IPS-18a (cell line): ENCODE data around the gene XRCC3.

Experiments
- H3K27ac ChIP-seq: one replicate; pipeline ENCODE4 v1.5.1; 2013; ENCODE audit warnings: low read length
- H3K27me3 ChIP-seq: one replicate; pipeline ENCODE4 v1.6.1; 2013; ENCODE audit warnings: mild to moderate bottlenecking, low read length; ENCODE audit not compliant: control insufficient read depth, insufficient read depth
- H3K36me3 ChIP-seq: one replicate; pipeline ENCODE4 v1.6.1; 2013; ENCODE audit warnings: low read depth, low read length; ENCODE audit not compliant: control insufficient read depth
- H3K4me1 ChIP-seq: one replicate; pipeline ENCODE4 v1.6.1; 2013; ENCODE audit warnings: low read depth, low read length; ENCODE audit not compliant: control insufficient read depth
- H3K4me3 ChIP-seq: one replicate; pipeline ENCODE4 v1.5.1; 2013; ENCODE audit warnings: low read length
- H3K9ac ChIP-seq: one replicate; pipeline ENCODE4 v1.6.1; 2013; ENCODE audit warnings: mild to moderate bottlenecking, low read length, moderate library complexity
- H3K9me3 ChIP-seq: one replicate; pipeline ENCODE4 v1.6.1; 2013; ENCODE audit warnings: low read depth, low read length; ENCODE audit not compliant: control insufficient read depth

The XRCC3 gene

GRCh38 chr14:103737432-103738045 lies 22.3 kb upstream of the XRCC3 start:
- Histone ChIP-seq H3K27me3 (no peaks in the 10 kb centered on the region), H3K4me1 (no peaks in the 10 kb centered on the region), H3K9me3 (no peaks in the 10 kb centered on the region), H3K27ac (no peak overlapping the region), H3K9ac (no peak overlapping the region), H3K4me3 (no peak overlapping the region), H3K36me3 (peaks cover 7% of the 10 kb centered on the region)

- H3K4me1 ChIP-seq: no peaks in the 10 kb centered on the region
- H3K27me3 ChIP-seq: no peaks in the 10 kb centered on the region
- no peaks in the 10 kb centered on the region for H3K9me3 ChIP-seq
- H3K9ac ChIP-seq: no peak overlapping the region
- no peak overlapping the region for H3K27ac ChIP-seq
- H3K4me3 ChIP-seq: no peak overlapping the region
- H3K36me3 ChIP-seq: peaks cover 7% of the 10 kb centered on the region
Observed at GRCh38 chr14:103736546-103737431, 21.5 kb upstream of the XRCC3 start.

- Histone ChIP-seq H3K36me3 (peaks cover 7% of the 10 kb centered on the region), H3K27ac (no peak overlapping the region), H3K9me3 (no peaks in the 10 kb centered on the region)
Observed at GRCh38 chr14:103735815-103736545, 20.7 kb upstream of the XRCC3 start.

GRCh38 chr14:103735439-103735814 lies 20.2 kb upstream of the XRCC3 start:
- Histone ChIP-seq H3K27ac (no peak overlapping the region), H3K4me3 (no peak overlapping the region), H3K4me1 (no peaks in the 10 kb centered on the region), H3K9ac (no peak overlapping the region), H3K27me3 (no peaks in the 10 kb centered on the region), H3K9me3 (no peaks in the 10 kb centered on the region), H3K36me3 (peaks cover 7% of the 10 kb centered on the region)

More at GRCh38 chr14:103735815-103736545, 20.7 kb upstream of the XRCC3 start:
- Histone ChIP-seq H3K4me3 (no peak overlapping the region), H3K9ac (no peak overlapping the region), H3K27me3 (no peaks in the 10 kb centered on the region), H3K4me1 (no peaks in the 10 kb centered on the region)

- H3K27me3 ChIP-seq: no peaks in the 10 kb centered on the region
- H3K9ac ChIP-seq: no peak overlapping the region
- no peaks in the 10 kb centered on the region for H3K9me3 ChIP-seq
- no peaks in the 10 kb centered on the region for H3K4me1 ChIP-seq
- peaks cover 9% of the 10 kb centered on the region for H3K36me3 ChIP-seq
- no peak overlapping the region for H3K27ac ChIP-seq
- H3K4me3 ChIP-seq: no peak overlapping the region
Observed at GRCh38 chr14:103735022-103735421, 19.8 kb upstream of the XRCC3 start.

- H3K27ac ChIP-seq: no peak overlapping the region
- H3K9ac ChIP-seq: no peak overlapping the region
- no peaks in the 10 kb centered on the region for H3K27me3 ChIP-seq
- H3K9me3 ChIP-seq: no peaks in the 10 kb centered on the region
- no peaks in the 10 kb centered on the region for H3K4me1 ChIP-seq
- no peak overlapping the region for H3K4me3 ChIP-seq
- peaks cover 16% of the 10 kb centered on the region for H3K36me3 ChIP-seq
Observed at GRCh38 chr14:103734081-103734888, 19.0 kb upstream of the XRCC3 start.

- no peak overlapping the region for H3K27ac ChIP-seq
Observed at GRCh38 chr14:103733651-103734050, 18.4 kb upstream of the XRCC3 start.

GRCh38 chr14:103732868-103733620 lies 17.8 kb upstream of the XRCC3 start:
- Histone ChIP-seq H3K4me3 (no peak overlapping the region), H3K27ac (no peak overlapping the region), H3K36me3 (peaks cover 25% of the 10 kb centered on the region), H3K9me3 (no peaks in the 10 kb centered on the region), H3K4me1 (no peaks in the 10 kb centered on the region), H3K27me3 (no peaks in the 10 kb centered on the region), H3K9ac (no peak overlapping the region)

More at GRCh38 chr14:103733651-103734050, 18.4 kb upstream of the XRCC3 start:
- H3K36me3 ChIP-seq: peaks cover 22% of the 10 kb centered on the region
- no peaks in the 10 kb centered on the region for H3K27me3 ChIP-seq
- no peak overlapping the region for H3K9ac ChIP-seq
- no peaks in the 10 kb centered on the region for H3K9me3 ChIP-seq
- H3K4me3 ChIP-seq: no peak overlapping the region
- H3K4me1 ChIP-seq: no peaks in the 10 kb centered on the region

GRCh38 chr14:103731916-103732867 lies 16.9 kb upstream of the XRCC3 start:
- Histone ChIP-seq H3K36me3 (peaks cover 25% of the 10 kb centered on the region), H3K27ac (no peak overlapping the region)

GRCh38 chr14:103731481-103731880 lies 16.2 kb upstream of the XRCC3 start:
- Histone ChIP-seq H3K27ac (no peak overlapping the region), H3K36me3 (peaks cover 25% of the 10 kb centered on the region), H3K4me3 (no peak overlapping the region), H3K9me3 (no peaks in the 10 kb centered on the region), H3K27me3 (no peaks in the 10 kb centered on the region), H3K4me1 (no peaks in the 10 kb centered on the region), H3K9ac (no peak overlapping the region)

More at GRCh38 chr14:103731916-103732867, 16.9 kb upstream of the XRCC3 start:
- no peaks in the 10 kb centered on the region for H3K4me1 ChIP-seq
- H3K4me3 ChIP-seq: no peak overlapping the region
- no peak overlapping the region for H3K9ac ChIP-seq
- H3K9me3 ChIP-seq: no peaks in the 10 kb centered on the region
- H3K27me3 ChIP-seq: no peaks in the 10 kb centered on the region
